ENCODE data around the gene ZNF691. TPM values are rescaled to one million over a fixed set of nuclear protein-coding genes. Genes with fewer than 3 reads are reported as not detected.

ZNF691 gene
- total RNA-seq, 5 donors from 2014 or later (not counting 1 experiment from before 2014, with no cell fraction given): 4.7 to 14.9 (median 13.0) TPM

Other genes with a start within 250 kb of the ZNF691 start
- 10 to 100 TPM; 37.4 to 43.1 (median 41.3) TPM for gene PPIH, start 188.2 kb upstream of the ZNF691 start, total RNA-seq
- 100 to 1,000 TPM; 274 to 340 (median 307) TPM for gene YBX1, start 164.2 kb upstream of the ZNF691 start, total RNA-seq
- gene CLDN19, start 106.4 kb upstream of the ZNF691 start, total RNA-seq: under 1 TPM in 1 of 5 donors, not detected in 4; 0.18 TPM
- gene P3H1, start 79.6 kb upstream of the ZNF691 start, total RNA-seq: 10 to 100 TPM; 23.5 to 62.9 (median 58.3) TPM
- gene C1orf50, start 79.4 kb upstream of the ZNF691 start, total RNA-seq: 10 to 100 TPM; 12.4 to 15.3 (median 13.9) TPM
- 1 to 10 TPM in 2 of 5 donors, under 1 TPM in 3; 0.20 to 1.7 (median 0.88) TPM for gene TMEM269, start 61.6 kb upstream of the ZNF691 start, total RNA-seq
- gene ERMAP, start 29.5 kb upstream of the ZNF691 start, total RNA-seq: 1 to 10 TPM; 5.7 to 7.6 (median 6.7) TPM
- gene SVBP, start 29.2 kb upstream of the ZNF691 start, total RNA-seq: 10 to 100 TPM; 15.8 to 19.7 (median 18.7) TPM
- 10 to 100 TPM; 72.0 to 91.7 (median 83.9) TPM for gene SLC2A1, start 112.3 kb downstream of the ZNF691 start, total RNA-seq